ENCODE measurements around the gene EXTL1. TPM values are rescaled to one million over a fixed set of nuclear protein-coding genes. Genes with fewer than 3 reads are reported as not detected.

EXTL1 gene
- total and polyA plus RNA-seq, 2 of the 4 experiments (the other 2 are of a cell fraction) = 0.90 to 5.2 TPM

DNA sequence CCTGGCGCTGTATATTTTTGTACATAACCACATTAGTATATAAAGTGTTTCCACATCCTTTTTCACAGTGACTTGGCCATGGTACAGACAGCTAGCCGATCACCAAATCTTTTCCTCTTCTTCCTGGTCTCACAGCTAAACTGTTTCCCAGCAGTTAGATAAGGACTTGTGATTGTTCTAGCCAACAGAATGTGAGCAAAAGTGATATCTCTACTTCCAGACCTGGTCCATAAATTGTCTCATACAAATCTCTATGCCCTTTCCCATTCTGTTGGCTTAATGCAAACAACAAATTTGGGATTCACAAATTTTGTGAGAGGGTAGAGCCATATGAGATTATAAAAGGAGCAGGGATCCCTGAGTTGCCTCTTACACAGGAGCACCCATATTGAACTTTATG, 43.2 kb upstream of the EXTL1 start:
- DNase-seq (no peak), ATAC-seq (ENCODE audit: low read depth) (no peak)
- Histone ChIP-seq H2AFZ (replicated peaks; ENCODE audit: low read length, poor library complexity) (no peak overlapping the region), H3K4ac (ENCODE audit: low read depth, low read length) (no peak overlapping the region), H3K36me3 (ENCODE audit: control insufficient read depth, insufficient read depth, low read length) (peaks cover 39% of the 10 kb centered on the region), H3K9me1 (ENCODE audit: insufficient read depth, low read length) (0 out of 2 replicates have a peak, but pooled peaks cover 3% of the 10 kb centered on the region), H3K18ac (ENCODE audit: low read depth, low read length) (no peak overlapping the region), H3K9me3 (ENCODE audit: control insufficient read depth, insufficient read depth, low read length) (no peaks in the 10 kb centered on the region), H2AK9ac (replicated peaks; ENCODE audit: low read depth, low read length, poor library complexity) (no peak overlapping the region), H3K4me1 (ENCODE audit: control insufficient read depth, insufficient read depth, low read length) (no peaks in the 10 kb centered on the region), H3K9ac (ENCODE audit: low read depth, low read length) (no peak overlapping the region), H3K27me3 (ENCODE audit: control insufficient read depth, insufficient read depth, low read length) (no peaks in the 10 kb centered on the region), H3K56ac (ENCODE audit: extremely low read depth, insufficient read depth, low read length) (no peak overlapping the region), H3K4me3 (ENCODE audit: insufficient read depth, low read depth, low read length) (no peak overlapping the region), H4K91ac (ENCODE audit: insufficient read depth, low read depth, low read length) (no peak overlapping the region), H4K20me1 (ENCODE audit: insufficient read depth, low read length) (no peaks in the 10 kb centered on the region), H2BK5ac (ENCODE audit: low read depth, low read length, poor library complexity, severe bottlenecking) (no peak overlapping the region), H4K5ac (ENCODE audit: low read depth, low read length) (no peak overlapping the region), H3K79me1 (ENCODE audit: low read depth in 1 of 2, low read length in 2 of 2) (no peaks in the 10 kb centered on the region), H3K4me2 (ENCODE audit: low read depth, low read length) (no peak overlapping the region), H3K23ac (ENCODE audit: low read depth, low read length) (no peak overlapping the region), H2AK5ac (ENCODE audit: low read depth, low read length) (no peak overlapping the region), H2BK120ac (ENCODE audit: low read depth, low read length) (no peak overlapping the region), H3K27ac (ENCODE audit: insufficient read depth, low read length) (no peak overlapping the region), H3K14ac (replicated peaks; ENCODE audit: low read depth, low read length) (no peak overlapping the region), H2BK15ac (ENCODE audit: low read depth, low read length) (no peak overlapping the region), H4K8ac (ENCODE audit: low read depth in 2 of 2, low read length in 2 of 2) (no peak overlapping the region), H2BK20ac (ENCODE audit: low read depth, low read length) (no peak overlapping the region)
- ChIA-PET POLR2A (ENCODE audit: unreplicated experiment) (no interaction called here), CTCF (no interaction called here)
- dilution Hi-C loops (cut with HindIII; ENCODE audit: low sequenced_read_pairs, unreplicated experiment) (no loop called here), intact Hi-C loops (cut with micrococcal nuclease) (no loop called here), in situ Hi-C loops (cut with MboI; ENCODE audit: low sequenced_read_pairs) (no loop called here)
- no CpG with 5 or more reads among the region's 2 CpGs for WGBS, 2 experiments (ENCODE audit: extremely low coverage in 2 of 2, insufficient read length in 1 of 2)
- TF ChIP-seq FOS (IDR thresholded peaks at IDR 0.05; ENCODE audit: low read depth, low read length) = no peak
- no peak for TF ChIP-seq MAFK (IDR thresholded peaks at IDR 0.05; ENCODE audit: low read depth, low read length)
- no peak for TF ChIP-seq CEBPB (IDR thresholded peaks at IDR 0.05; ENCODE audit: low read depth, low read length)
- TF ChIP-seq, protein P1, sequence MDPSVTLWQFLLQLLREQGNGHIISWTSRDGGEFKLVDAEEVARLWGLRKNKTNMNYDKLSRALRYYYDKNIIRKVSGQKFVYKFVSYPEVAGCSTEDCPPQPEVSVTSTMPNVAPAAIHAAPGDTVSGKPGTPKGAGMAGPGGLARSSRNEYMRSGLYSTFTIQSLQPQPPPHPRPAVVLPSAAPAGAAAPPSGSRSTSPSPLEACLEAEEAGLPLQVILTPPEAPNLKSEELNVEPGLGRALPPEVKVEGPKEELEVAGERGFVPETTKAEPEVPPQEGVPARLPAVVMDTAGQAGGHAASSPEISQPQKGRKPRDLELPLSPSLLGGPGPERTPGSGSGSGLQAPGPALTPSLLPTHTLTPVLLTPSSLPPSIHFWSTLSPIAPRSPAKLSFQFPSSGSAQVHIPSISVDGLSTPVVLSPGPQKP (IDR thresholded peaks at IDR 0.05; ENCODE audit: borderline replicate concordance, low read depth, low read length) = no peak
- no peak for TF ChIP-seq RFX5 (IDR thresholded peaks at IDR 0.05; ENCODE audit: low read depth, low read length)
- TF ChIP-seq CHD1 (IDR thresholded peaks at IDR 0.05; ENCODE audit: low read depth, low read length) = no peak
- TF ChIP-seq MXI1 (IDR thresholded peaks at IDR 0.05; ENCODE audit: borderline replicate concordance, low read depth, low read length) = no peak
- TF ChIP-seq, protein P2, sequence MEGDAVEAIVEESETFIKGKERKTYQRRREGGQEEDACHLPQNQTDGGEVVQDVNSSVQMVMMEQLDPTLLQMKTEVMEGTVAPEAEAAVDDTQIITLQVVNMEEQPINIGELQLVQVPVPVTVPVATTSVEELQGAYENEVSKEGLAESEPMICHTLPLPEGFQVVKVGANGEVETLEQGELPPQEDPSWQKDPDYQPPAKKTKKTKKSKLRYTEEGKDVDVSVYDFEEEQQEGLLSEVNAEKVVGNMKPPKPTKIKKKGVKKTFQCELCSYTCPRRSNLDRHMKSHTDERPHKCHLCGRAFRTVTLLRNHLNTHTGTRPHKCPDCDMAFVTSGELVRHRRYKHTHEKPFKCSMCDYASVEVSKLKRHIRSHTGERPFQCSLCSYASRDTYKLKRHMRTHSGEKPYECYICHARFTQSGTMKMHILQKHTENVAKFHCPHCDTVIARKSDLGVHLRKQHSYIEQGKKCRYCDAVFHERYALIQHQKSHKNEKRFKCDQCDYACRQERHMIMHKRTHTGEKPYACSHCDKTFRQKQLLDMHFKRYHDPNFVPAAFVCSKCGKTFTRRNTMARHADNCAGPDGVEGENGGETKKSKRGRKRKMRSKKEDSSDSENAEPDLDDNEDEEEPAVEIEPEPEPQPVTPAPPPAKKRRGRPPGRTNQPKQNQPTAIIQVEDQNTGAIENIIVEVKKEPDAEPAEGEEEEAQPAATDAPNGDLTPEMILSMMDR (conservative IDR thresholded peaks at IDR 0.05; ENCODE audit: low read depth, low read length) = no peak
- no peak for TF ChIP-seq RAD21 (IDR thresholded peaks at IDR 0.05; ENCODE audit: low read length)
- TF ChIP-seq BHLHE40 (IDR thresholded peaks at IDR 0.05; ENCODE audit: low read depth, low read length) = no peak
- TF ChIP-seq, protein P3, sequence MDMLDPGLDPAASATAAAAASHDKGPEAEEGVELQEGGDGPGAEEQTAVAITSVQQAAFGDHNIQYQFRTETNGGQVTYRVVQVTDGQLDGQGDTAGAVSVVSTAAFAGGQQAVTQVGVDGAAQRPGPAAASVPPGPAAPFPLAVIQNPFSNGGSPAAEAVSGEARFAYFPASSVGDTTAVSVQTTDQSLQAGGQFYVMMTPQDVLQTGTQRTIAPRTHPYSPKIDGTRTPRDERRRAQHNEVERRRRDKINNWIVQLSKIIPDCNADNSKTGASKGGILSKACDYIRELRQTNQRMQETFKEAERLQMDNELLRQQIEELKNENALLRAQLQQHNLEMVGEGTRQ (IDR thresholded peaks at IDR 0.05; ENCODE audit: low read depth, low read length) = no peak
- no peak for TF ChIP-seq NFE2L2 (IDR thresholded peaks at IDR 0.05; ENCODE audit: low read depth, low read length)
- no peak for TF ChIP-seq POLR2A (IDR thresholded peaks at IDR 0.05; ENCODE audit: low read depth, low read length)
- TF ChIP-seq MAZ (IDR thresholded peaks at IDR 0.05; ENCODE audit: borderline replicate concordance, low read depth, low read length) = no peak
- TF ChIP-seq RCOR1 (IDR thresholded peaks at IDR 0.05; ENCODE audit: insufficient replicate concordance, low read length) = no peak
- no peak for TF ChIP-seq SMC3 (IDR thresholded peaks at IDR 0.05; ENCODE audit: low read depth, low read length)
- no TSS peak for BruUV-seq (replicated peaks)

Measured in IMR-90 (cell line).